H1 (cell line): ENCODE data around the gene PDE4D. TPM values are rescaled to one million over a fixed set of nuclear protein-coding genes. Genes with fewer than 3 reads are reported as not detected.

ENCODE experiments used
- CTCF ChIA-PET: fragments of 300-600 bp; sonication (Branson Sonifier 250); formaldehyde crosslinking; loops from one replicate; lab custom pipeline; 2021; ENCODE audit not compliant: partially characterized antibody; lab: Charles Lee
- POLR2A ChIA-PET: fragments of 300-600 bp; sonication (Branson Sonifier 250); formaldehyde crosslinking; loops from one replicate; lab custom pipeline; 2021; ENCODE audit warnings: inconsistent platforms; ENCODE audit not compliant: partially characterized antibody; lab: Charles Lee
- DNase-seq, 2 experiments: peaks; one replicate each; pipeline versions ENCODE4 v3.0.0 to v3.0.0-alpha.2; 2010 to 2022; ENCODE audit warnings: low spot score in 2 of 2, low read depth in 1 of 2, mixed read lengths in 1 of 2
- FAIRE-seq: peaks from 2 replicates; lab custom pipeline; 2011; peaks lifted over from hg19 to GRCh38; lab: Jason Lieb, UNC
- H2AFZ ChIP-seq: 2 replicates; pipeline ENCODE4 v1.8.1; 2012; ENCODE audit warnings: low read length, inconsistent platforms
- H2AK5ac ChIP-seq: 2 replicates; pipeline ENCODE4 v1.6.1; 2013; ENCODE audit warnings: low read depth, low read length
- H2BK120ac ChIP-seq: replicated peaks from 2 replicates; pipeline ENCODE3; 2013; ENCODE audit warnings: low read depth, low read length, inconsistent platforms
- H2BK12ac ChIP-seq: 2 replicates; pipeline ENCODE4 v1.6.1; 2013; ENCODE audit warnings: low read depth, low read length
- H2BK15ac ChIP-seq: 2 replicates; pipeline ENCODE4 v1.6.1; 2013; ENCODE audit warnings: low read length
- H2BK20ac ChIP-seq: 2 replicates; pipeline ENCODE4 v1.6.1; 2013; ENCODE audit warnings: low read length
- H2BK5ac ChIP-seq: 2 replicates; pipeline ENCODE4 v1.6.1; 2013; ENCODE audit warnings: low read depth, low read length
- H3K14ac ChIP-seq: 2 replicates; pipeline ENCODE4 v1.6.1; 2013; ENCODE audit warnings: inconsistent platforms; ENCODE audit not compliant: insufficient read length
- H3K18ac ChIP-seq: 2 replicates; pipeline ENCODE4 v1.6.1; 2013; ENCODE audit warnings: low read length; ENCODE audit errors: extremely low read depth
- H3K23ac ChIP-seq: 2 replicates; pipeline ENCODE4 v1.6.1; 2013; ENCODE audit warnings: inconsistent platforms; ENCODE audit not compliant: insufficient read length
- H3K23me2 ChIP-seq: 2 replicates; pipeline ENCODE4 v1.6.1; 2013; ENCODE audit warnings: low read depth, low read length
- H3K27ac ChIP-seq: 2 replicates; pipeline ENCODE4 v1.6.1; 2011; ENCODE audit warnings: low read depth, low read length, inconsistent platforms
- H3K27me3 ChIP-seq, 4 experiments: replicated peaks in 1 of 4; 1 replicate in 1 of 4; 2 replicates in 3 of 4; pipeline versions ENCODE4 v1.6.1 to v1.8.1; 2011 to 2013; ENCODE audit warnings: low read length in 3 of 4, mild to moderate bottlenecking in 3 of 4, inconsistent platforms in 2 of 4, mixed read lengths in 2 of 4, moderate library complexity in 1 of 4; ENCODE audit not compliant: control insufficient read depth in 3 of 4, insufficient read depth in 3 of 4; ENCODE audit errors: extremely low read depth in 1 of 4
- H3K36me3 ChIP-seq, 4 experiments: 2 replicates each; pipeline versions ENCODE4 v1.6.1 to v1.8.1; 2011 to 2013; ENCODE audit warnings: mild to moderate bottlenecking in 4 of 4, low read length in 3 of 4, moderate library complexity in 2 of 4, control low read depth in 1 of 4, inconsistent platforms in 1 of 4; ENCODE audit not compliant: insufficient read depth in 4 of 4, control insufficient read depth in 2 of 4
- H3K4ac ChIP-seq: replicated peaks from 2 replicates; pipeline ENCODE3; 2013; ENCODE audit warnings: low read length, low read depth, mixed read lengths, inconsistent platforms; ENCODE audit not compliant: insufficient read length
- H3K4me1 ChIP-seq, 4 experiments: replicated peaks in 1 of 4; 1 replicate in 1 of 4; 2 replicates in 3 of 4; pipeline versions ENCODE4 v1.6.1 to v1.8.1; 2011 to 2013; ENCODE audit warnings: low read length in 3 of 4, inconsistent platforms in 2 of 4, mixed read lengths in 1 of 4; ENCODE audit not compliant: insufficient read depth in 4 of 4, control insufficient read depth in 3 of 4
- H3K4me2 ChIP-seq, 2 experiments: 2 replicates each; pipeline versions ENCODE4 v1.6.1 to v1.8.1; 2011 to 2013; ENCODE audit warnings: low read depth in 2 of 2, low read length in 2 of 2, control low read depth in 1 of 2, inconsistent platforms in 1 of 2, mild to moderate bottlenecking in 1 of 2; ENCODE audit not compliant: insufficient read depth in 1 of 2
- H3K4me3 ChIP-seq, 4 experiments: fragments of 200-600, 300-600 bp in 1 of 4; sonication (generic), shearing (Covaris generic), sonication (Bioruptor Twin) in 1 of 4; 2 replicates each; pipeline versions ENCODE4 v1.5.1 to v1.8.1; 2011 to 2016; ENCODE audit warnings: low read length in 4 of 4, low read depth in 3 of 4, control low read depth in 2 of 4, inconsistent platforms in 2 of 4, mild to moderate bottlenecking in 2 of 4, mixed read lengths in 1 of 4, moderate library complexity in 1 of 4; ENCODE audit not compliant: insufficient read depth in 2 of 4; ENCODE audit errors: extremely low read depth in 1 of 4
- H3K56ac ChIP-seq: replicated peaks from 2 replicates; pipeline ENCODE3; 2013; ENCODE audit warnings: low read depth, mild to moderate bottlenecking, mixed read lengths, low read length, inconsistent platforms; ENCODE audit not compliant: insufficient read length
- H3K79me1 ChIP-seq: 2 replicates; pipeline ENCODE4 v1.6.1; 2013; ENCODE audit warnings: low read depth, low read length, control low read depth
- H3K79me2 ChIP-seq, 2 experiments: 2 replicates each; pipeline versions ENCODE4 v1.6.1 to v1.8.1; 2012 to 2013; ENCODE audit warnings: low read length in 2 of 2, mild to moderate bottlenecking in 2 of 2, inconsistent platforms in 1 of 2; ENCODE audit not compliant: insufficient read depth in 2 of 2, control insufficient read depth in 1 of 2
- H3K9ac ChIP-seq, 4 experiments: replicated peaks in 1 of 4; 1 replicate in 1 of 4; 2 replicates in 3 of 4; pipeline versions ENCODE4 v1.6.1 to v1.8.1; 2011 to 2013; ENCODE audit warnings: low read depth in 3 of 4, low read length in 3 of 4, control low read depth in 2 of 4, mild to moderate bottlenecking in 2 of 4, moderate library complexity in 2 of 4, inconsistent platforms in 1 of 4; ENCODE audit errors: extremely low read depth in 1 of 4
- H3K9me3 ChIP-seq, 2 experiments: 2 replicates each; pipeline versions ENCODE4 v1.6.1 to v1.8.1; 2012 to 2013; ENCODE audit warnings: mild to moderate bottlenecking in 2 of 2, moderate library complexity in 2 of 2, control low read depth in 1 of 2, inconsistent platforms in 1 of 2, low read depth in 1 of 2, low read length in 1 of 2, mixed read lengths in 1 of 2; ENCODE audit not compliant: insufficient read depth in 2 of 2
- H4K20me1 ChIP-seq, 2 experiments: replicated peaks in 1 of 2; 2 replicates each; pipeline versions ENCODE3 to v1.8.1; 2011 to 2013; ENCODE audit warnings: inconsistent platforms in 2 of 2, low read length in 2 of 2, mild to moderate bottlenecking in 1 of 2; ENCODE audit not compliant: insufficient read depth in 2 of 2, control insufficient read depth in 1 of 2
- H4K5ac ChIP-seq: 2 replicates; pipeline ENCODE4 v1.6.1; 2013; ENCODE audit warnings: low read length, low read depth, mixed read lengths, inconsistent platforms; ENCODE audit not compliant: insufficient read length
- H4K8ac ChIP-seq: 2 replicates; pipeline ENCODE4 v1.8.0; 2013; ENCODE audit warnings: mild to moderate bottlenecking, moderate library complexity, low read length, inconsistent platforms; ENCODE audit not compliant: insufficient read depth; ENCODE audit errors: extremely low read depth
- H4K91ac ChIP-seq: replicated peaks from 2 replicates; pipeline ENCODE3; 2013; ENCODE audit warnings: low read length, mixed read lengths, inconsistent platforms; ENCODE audit not compliant: insufficient read length
- BACH1 ChIP-seq: IDR thresholded peaks from 2 replicates; pipeline ENCODE4 v1.6.1; 2012; ENCODE audit warnings: low read length, improper control_type of control experiment
- CBX8 ChIP-seq: fragments of 300-800, 300-1000 bp; sonication (generic); IDR thresholded peaks from 2 replicates; pipeline ENCODE4 v1.7.1; 2016; ENCODE audit warnings: low read depth, low read length, borderline replicate concordance
- CHD2 ChIP-seq: IDR thresholded peaks from 2 replicates; pipeline ENCODE4 v1.6.1; 2012; ENCODE audit warnings: low read length, improper control_type of control experiment
- GABPA ChIP-seq: IDR thresholded peaks from 2 replicates; pipeline ENCODE4 v1.6.1; 2011; ENCODE audit warnings: mild to moderate bottlenecking, low read length, moderate library complexity, borderline replicate concordance; ENCODE audit not compliant: insufficient read depth
- POLR2A ChIP-seq, 2 experiments: IDR thresholded peaks; 1 replicate in 1 of 2; 2 replicates in 1 of 2; pipeline ENCODE4 v1.6.1; 2011; ENCODE audit warnings: low read depth in 2 of 2, low read length in 2 of 2, mild to moderate bottlenecking in 2 of 2; ENCODE audit errors: control extremely low read depth in 1 of 2
- RAD21 ChIP-seq, 2 experiments: IDR thresholded peaks in 1 of 2; conservative IDR thresholded peaks in 1 of 2; 2 replicates each; pipeline ENCODE4 v1.6.1; 2011; ENCODE audit warnings: low read depth in 2 of 2, low read length in 2 of 2, improper control_type of control experiment in 1 of 2, inconsistent platforms in 1 of 2, mild to moderate bottlenecking in 1 of 2, moderate library complexity in 1 of 2
- WGBS, 2 experiments: shearing (Covaris generic) in 1 of 2; methylation state at CpG; one replicate each; pipeline versions ENCODE4 v1.1.6 to v1.1.7; 2013 to 2015; ENCODE audit warnings: low lambda C conversion rate in 2 of 2, mixed read lengths in 2 of 2, inconsistent platforms in 1 of 2, low coverage in 1 of 2, missing lambda C conversion rate in 1 of 2; ENCODE audit not compliant: insufficient replicate concordance in 2 of 2, insufficient coverage in 1 of 2, insufficient read length in 1 of 2; ENCODE audit errors: extremely low coverage in 1 of 2, missing lambda C conversion rate in 1 of 2; 5-methylcytosine and 5-hydroxymethylcytosine counted together
- polyA plus RNA-seq, 7 experiments: library from polyadenylated mRNA; depleted of rRNA in 3 of 7; stranded (reverse) in 5 of 7; unstranded in 2 of 7; fragments of >200 nt in 5 of 7; fragments of 200-250 nt in 2 of 7; gene quantifications; 1 replicate in 5 of 7; 2 replicates in 1 of 7; 4 replicates in 1 of 7; pipeline versions ENCODE4 v1.2.1 to v1.2.3, GENCODE V29; 2011 to 2013; ENCODE audit warnings: missing spikeins in 2 of 7, mixed read lengths in 2 of 7
- total RNA-seq: library from RNA; stranded (reverse); fragmentation: NEBNext Ultra II Directional; extraction: Animal tissue kit (Norgen Biotek cat#: 25700); gene quantifications from 2 replicates; pipeline ENCODE4 v1.2.1, GENCODE V29; 2021
- TF ChIP-seq, protein P1 (sequence below), 3 experiments: IDR thresholded peaks; 1 replicate in 2 of 3; 2 replicates in 1 of 3; pipeline versions ENCODE4 v1.5.1 to v1.6.1; 2011; ENCODE audit warnings: low read length in 3 of 3, mild to moderate bottlenecking in 3 of 3, inconsistent platforms in 2 of 3, low read depth in 1 of 3, moderate library complexity in 1 of 3; ENCODE audit not compliant: insufficient read depth in 1 of 3; ENCODE audit errors: control extremely low read depth in 1 of 3

PDE4D gene
- total and polyA plus RNA-seq, 2 of the 8 experiments (the other 6 are each of a cell fraction or from before 2014, with no cell fraction given), result 2.3 to 3.7 TPM

DNA sequence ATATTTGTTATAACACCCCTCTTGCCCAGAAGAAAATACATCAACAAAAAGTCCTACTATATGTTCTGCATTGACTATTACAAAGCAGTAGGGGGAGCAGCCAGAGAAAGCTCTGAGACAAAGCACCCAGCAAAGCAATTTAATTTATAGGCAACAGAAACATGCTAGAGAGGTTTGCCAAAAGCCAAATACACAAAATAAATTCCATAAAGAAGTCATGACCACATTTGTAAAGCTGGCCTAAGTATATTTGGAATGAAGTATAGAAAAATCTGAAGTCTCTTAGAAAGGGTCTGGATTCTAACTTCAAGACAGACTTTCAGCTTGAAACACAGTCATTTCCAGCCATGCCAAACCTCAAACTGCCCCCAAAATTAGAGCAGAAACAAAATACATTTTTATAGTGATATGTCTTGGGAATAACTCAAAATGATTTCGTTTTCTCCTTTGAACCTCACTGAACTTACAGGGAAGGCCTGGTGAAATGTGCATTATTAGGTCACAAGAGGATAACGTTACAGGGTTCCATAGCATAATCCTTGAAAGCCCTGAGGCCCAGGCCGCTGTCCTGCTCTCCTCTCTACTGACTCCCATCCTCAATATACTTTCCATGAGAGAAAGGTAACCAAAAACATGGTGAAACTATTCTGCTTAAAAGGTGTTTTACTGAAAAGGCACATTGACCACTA, 858.9 kb downstream of the PDE4D start:
- Histone ChIP-seq H2BK15ac (no peak overlapping the region), H3K27me3 (peaks cover 0 to 18% (median 15%) of the 10 kb centered on the region in 4 experiments; a peak in 6 of 7 replicates), H2BK5ac (no peak overlapping the region), H2AFZ (no peak overlapping the region; the same call in 1 of the 2 replicates), H2AK5ac (no peak overlapping the region), H3K79me2 (no peaks in the 10 kb centered on the region), H3K9me3 (no peaks in the 10 kb centered on the region), H3K23me2 (peaks cover 10% of the 10 kb centered on the region; the same call in 1 of the 2 replicates), H4K91ac (no peak overlapping the region), H3K4ac (no peak overlapping the region), H3K36me3 (no peaks in the 10 kb centered on the region), H3K27ac (no peak overlapping the region), H3K4me1 (no peaks in the 10 kb centered on the region), H3K14ac (no peak overlapping the region)
- POLR2A ChIA-PET, result no interaction called here
- DNase-seq, result no peak
- 62% methylated on average over 3 of the region's 3 CpGs; no CpG with 5 or more reads in 1 of the 2 experiments for WGBS, 2 experiments
- CTCF ChIA-PET, result interaction anchor here (0.5 to 5.8 kb wide), 27 partner anchors 10 to 347 kb away, joined by 3 to 45 read pairs (median 4); no protein-coding TSS in a partner anchor
- no peak for TF ChIP-seq GABPA
- peak; percentile 50 for TF ChIP-seq RAD21 (IDR thresholded peaks at IDR 0.05 in 1 of 2, conservative IDR thresholded peaks at IDR 0.05 in 1 of 2; ENCODE audit: low read depth in 2 of 2, low read length in 2 of 2)
- no peak for TF ChIP-seq CHD2
- TF ChIP-seq BACH1, result no peak
- TF ChIP-seq, protein P1, sequence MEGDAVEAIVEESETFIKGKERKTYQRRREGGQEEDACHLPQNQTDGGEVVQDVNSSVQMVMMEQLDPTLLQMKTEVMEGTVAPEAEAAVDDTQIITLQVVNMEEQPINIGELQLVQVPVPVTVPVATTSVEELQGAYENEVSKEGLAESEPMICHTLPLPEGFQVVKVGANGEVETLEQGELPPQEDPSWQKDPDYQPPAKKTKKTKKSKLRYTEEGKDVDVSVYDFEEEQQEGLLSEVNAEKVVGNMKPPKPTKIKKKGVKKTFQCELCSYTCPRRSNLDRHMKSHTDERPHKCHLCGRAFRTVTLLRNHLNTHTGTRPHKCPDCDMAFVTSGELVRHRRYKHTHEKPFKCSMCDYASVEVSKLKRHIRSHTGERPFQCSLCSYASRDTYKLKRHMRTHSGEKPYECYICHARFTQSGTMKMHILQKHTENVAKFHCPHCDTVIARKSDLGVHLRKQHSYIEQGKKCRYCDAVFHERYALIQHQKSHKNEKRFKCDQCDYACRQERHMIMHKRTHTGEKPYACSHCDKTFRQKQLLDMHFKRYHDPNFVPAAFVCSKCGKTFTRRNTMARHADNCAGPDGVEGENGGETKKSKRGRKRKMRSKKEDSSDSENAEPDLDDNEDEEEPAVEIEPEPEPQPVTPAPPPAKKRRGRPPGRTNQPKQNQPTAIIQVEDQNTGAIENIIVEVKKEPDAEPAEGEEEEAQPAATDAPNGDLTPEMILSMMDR (IDR thresholded peaks at IDR 0.05; ENCODE audit: control extremely low read depth in 1 of 3, insufficient read depth in 1 of 3, low read depth in 1 of 3, low read length in 3 of 3), result peak in 2 of 3 experiments; percentile 43 to 60; a peak in 2 of 4 replicates
- no peak for TF ChIP-seq POLR2A (IDR thresholded peaks at IDR 0.05; ENCODE audit: control extremely low read depth in 1 of 2, low read depth in 2 of 2, low read length in 2 of 2)
- TF ChIP-seq CBX8, result no peak
- TF ChIP-seq, all 59 proteins: peak for 2
- H2BK20ac ChIP-seq, result no peak overlapping the region
- no peak overlapping the region for H3K23ac ChIP-seq
- no peak overlapping the region for H3K4me3 ChIP-seq
- H3K56ac ChIP-seq, result no peak overlapping the region
- H3K9ac ChIP-seq, result no peak overlapping the region
- H2BK12ac ChIP-seq, result no peak overlapping the region
- H3K79me1 ChIP-seq, result no peaks in the 10 kb centered on the region
- no peaks in the 10 kb centered on the region for H4K20me1 ChIP-seq
- no peak overlapping the region for H2BK120ac ChIP-seq
- peak; percentile 55 for FAIRE-seq
- no peak overlapping the region for H3K18ac ChIP-seq
- H3K4me2 ChIP-seq, result no peak overlapping the region
- no peak overlapping the region for H4K5ac ChIP-seq
- H4K8ac ChIP-seq, result no peak overlapping the region
